Measurements from ENCODE around the gene SLC17A5. TPM values are rescaled to one million over a fixed set of nuclear protein-coding genes. Genes with fewer than 3 reads are reported as not detected.
A peak's percentile ranks its signal among the peaks of the same experiment; 100 is the strongest.

The SLC17A5 gene
- total RNA-seq, 2 donors from 2014 or later, result 4.4 to 8.3 TPM

- H3K27me3 ChIP-seq (ENCODE audit: control insufficient read depth, insufficient read depth, low read length, poor library complexity, severe bottlenecking), result peaks cover 4% of the 10 kb centered on the region
- Mint-ChIP-seq H3K4me1 (peaks cover 12% of the 10 kb centered on the region), H3K36me3 (ENCODE audit: low read depth) (no peaks in the 10 kb centered on the region), H3K27ac (no peak overlapping the region), H3K9me3 (no peaks in the 10 kb centered on the region), H3K4me3 (no peak overlapping the region), H3K27me3 (ENCODE audit: insufficient read depth) (peaks cover 9% of the 10 kb centered on the region)
- TF ChIP-seq CTCF (conservative IDR thresholded peaks at IDR 0.05), result no peak
- H3K9ac ChIP-seq (ENCODE audit: extremely low read depth, low read length, poor library complexity, severe bottlenecking), result no peak overlapping the region
- H3K27ac ChIP-seq (ENCODE audit: low read depth, low read length), result no peak overlapping the region
- no peaks in the 10 kb centered on the region for H3K4me1 ChIP-seq (ENCODE audit: control insufficient read depth, insufficient read depth, low read length)
- no peak overlapping the region for H3K4me3 ChIP-seq (ENCODE audit: low read length)
- no peaks in the 10 kb centered on the region for H3K9me3 ChIP-seq (ENCODE audit: control insufficient read depth, low read length)
- DNase-seq, result no peak
- H3K36me3 ChIP-seq (ENCODE audit: control insufficient read depth, insufficient read depth, low read length), result no peaks in the 10 kb centered on the region
- 64 to 85% methylated on average over 2 to 4 of the region's 4 CpGs for WGBS, 2 experiments (ENCODE audit: insufficient coverage in 1 of 2, insufficient read length in 1 of 2)
Observed at GRCh38 chr6:73699676-73700459, 46.1 kb upstream of the SLC17A5 start.

GRCh38 chr6:73696966-73697655, 43.3 kb upstream of the SLC17A5 start:
- H3K9ac ChIP-seq (ENCODE audit: extremely low read depth, low read length, poor library complexity, severe bottlenecking), result no peak overlapping the region
- H3K27ac Mint-ChIP-seq, result no peak overlapping the region

More at GRCh38 chr6:73696966-73697655, 43.3 kb upstream of the SLC17A5 start:
- 89% methylated on average over 8 to 10 of the region's 10 CpGs for WGBS, 2 experiments (ENCODE audit: insufficient coverage in 1 of 2, insufficient read length in 1 of 2)
- H3K27me3 ChIP-seq (ENCODE audit: control insufficient read depth, insufficient read depth, low read length, poor library complexity, severe bottlenecking), result peaks cover 7% of the 10 kb centered on the region
- H3K9me3 ChIP-seq (ENCODE audit: control insufficient read depth, low read length), result no peaks in the 10 kb centered on the region
- TF ChIP-seq CTCF (conservative IDR thresholded peaks at IDR 0.05), result no peak
- H3K4me1 Mint-ChIP-seq, result peaks cover 12% of the 10 kb centered on the region
- H3K4me3 Mint-ChIP-seq, result no peak overlapping the region
- H3K9me3 Mint-ChIP-seq, result peaks cover 9% of the 10 kb centered on the region
- H3K4me3 ChIP-seq (ENCODE audit: low read length), result no peak overlapping the region
- no peaks in the 10 kb centered on the region for H3K36me3 Mint-ChIP-seq (ENCODE audit: low read depth)
- DNase-seq, result peak; percentile 68
- H3K4me1 ChIP-seq (ENCODE audit: control insufficient read depth, insufficient read depth, low read length), result no peaks in the 10 kb centered on the region
- no peak overlapping the region for H3K27ac ChIP-seq (ENCODE audit: low read depth, low read length)
- peaks cover 14% of the 10 kb centered on the region for H3K27me3 Mint-ChIP-seq (ENCODE audit: insufficient read depth)
- no peaks in the 10 kb centered on the region for H3K36me3 ChIP-seq (ENCODE audit: control insufficient read depth, insufficient read depth, low read length)
